ENCODE results near the gene PRKN. TPM values are rescaled to one million over a fixed set of nuclear protein-coding genes. Genes with fewer than 3 reads are reported as not detected.
"Not testable (repeated sequence)": the region's sequence is repeated elsewhere in the genome, so short reads cannot be mapped to it uniquely, and the experiment has no call there.

PRKN gene
- total and polyA plus RNA-seq, 2 experiments from 2014 or later: 1.2 to 2.3 TPM

- Histone ChIP-seq H3K4me1 (ENCODE audit: insufficient read depth) (no peaks in the 10 kb centered on the region), H3K4me3 (no peak overlapping the region), H3K36me3 (ENCODE audit: low read depth) (no peaks in the 10 kb centered on the region), H3K27me3 (replicated peaks; ENCODE audit: insufficient read depth) (no peaks in the 10 kb centered on the region), H3K27ac (no peak overlapping the region), H3K9me3 (ENCODE audit: low read depth) (no peaks in the 10 kb centered on the region), H4K20me1 (ENCODE audit: insufficient read depth) (no peaks in the 10 kb centered on the region), H2AFZ (no peak overlapping the region), H3K9me2 (ENCODE audit: insufficient read depth) (no peaks in the 10 kb centered on the region), H3F3A (ENCODE audit: insufficient read depth) (no peaks in the 10 kb centered on the region), H3K4me2 (ENCODE audit: unreplicated experiment) (no peak overlapping the region), H3K9ac (no peak overlapping the region), H3K79me2 (ENCODE audit: insufficient read depth) (no peaks in the 10 kb centered on the region)
- DNase-seq: no peak
- WGBS, 2 experiments (ENCODE audit: low coverage in 1 of 2, low lambda C conversion rate in 2 of 2, missing lambda C conversion rate in 2 of 2): 38 to 58% methylated on average over 1 of the region's 1 CpG
- TF ChIP-seq EZH2phosphoT487 (IDR thresholded peaks at IDR 0.05; ENCODE audit: insufficient read depth, low read depth) (no peak), EZH2 (IDR thresholded peaks at IDR 0.05; ENCODE audit: insufficient read depth, poor library complexity, severe bottlenecking) (no peak)
- in situ Hi-C loops (cut with MboI): no loop called here
Measured at GRCh38 chr6:161336479-161336878, 1391.1 kb downstream of the PRKN start.

- H2AFZ ChIP-seq: no peak overlapping the region
- no peaks in the 10 kb centered on the region for H3K36me3 ChIP-seq (ENCODE audit: low read depth)
- no peak for DNase-seq
- H3K9me2 ChIP-seq (ENCODE audit: insufficient read depth): no peaks in the 10 kb centered on the region
- H3K4me2 ChIP-seq (ENCODE audit: unreplicated experiment): no peak overlapping the region
- H3K27me3 ChIP-seq (replicated peaks; ENCODE audit: insufficient read depth): no peaks in the 10 kb centered on the region
- H3K9ac ChIP-seq: no peak overlapping the region
- H3K79me2 ChIP-seq (ENCODE audit: insufficient read depth): no peaks in the 10 kb centered on the region
- WGBS, 2 experiments (ENCODE audit: low coverage in 1 of 2, low lambda C conversion rate in 2 of 2, missing lambda C conversion rate in 2 of 2): 56 to 59% methylated on average over 8 of the region's 8 CpGs
- no peak overlapping the region for H3K27ac ChIP-seq
- H3K9me3 ChIP-seq (ENCODE audit: low read depth): no peaks in the 10 kb centered on the region
- TF ChIP-seq EZH2 (IDR thresholded peaks at IDR 0.05; ENCODE audit: insufficient read depth, poor library complexity, severe bottlenecking) (no peak), EZH2phosphoT487 (IDR thresholded peaks at IDR 0.05; ENCODE audit: insufficient read depth, low read depth) (no peak)
- H4K20me1 ChIP-seq (ENCODE audit: insufficient read depth): no peaks in the 10 kb centered on the region
- H3K4me1 ChIP-seq (ENCODE audit: insufficient read depth): no peaks in the 10 kb centered on the region
- no peaks in the 10 kb centered on the region for H3F3A ChIP-seq (ENCODE audit: insufficient read depth)
- H3K4me3 ChIP-seq: no peak overlapping the region
- in situ Hi-C loops (cut with MboI): no loop called here
Measured at GRCh38 chr6:161333410-161333809, 1394.2 kb downstream of the PRKN start.

DNA sequence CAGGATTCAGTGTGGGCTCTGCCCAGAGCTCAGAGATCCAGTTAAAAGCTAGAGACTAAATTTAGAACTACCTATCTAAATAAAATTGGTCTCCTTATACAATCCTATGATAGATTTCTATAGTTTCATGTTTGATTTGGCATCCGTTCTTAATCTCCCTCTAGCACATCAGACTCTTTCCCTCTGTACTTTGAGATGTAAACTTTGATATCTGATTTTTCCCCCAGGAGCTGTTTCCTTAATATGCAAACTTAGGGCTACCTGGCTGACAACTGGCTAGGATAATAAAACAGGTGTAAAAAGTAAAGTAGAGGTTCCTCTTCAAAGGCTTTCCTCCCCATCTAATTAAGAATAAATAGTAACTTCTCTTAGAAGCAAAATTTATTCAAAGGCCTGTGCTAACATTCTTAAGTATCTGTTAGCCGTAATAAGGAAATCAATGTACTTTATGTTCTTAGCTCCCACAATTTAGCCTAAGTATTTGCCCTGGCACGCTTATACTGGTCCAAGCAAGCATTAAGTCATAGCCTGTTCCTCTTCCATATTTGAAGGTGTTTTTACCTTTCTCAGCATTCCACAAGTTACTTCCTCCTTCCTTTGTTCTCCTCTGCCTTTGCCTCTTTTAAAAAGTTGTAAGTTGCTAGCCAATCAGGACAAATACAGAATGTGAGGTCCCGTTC is 1396.0 kb downstream of the PRKN start:
- in situ Hi-C loops (cut with MboI); H3K9me2 ChIP-seq (ENCODE audit: insufficient read depth); H3K27ac ChIP-seq; H3K79me2 ChIP-seq (ENCODE audit: insufficient read depth); H3K4me1 ChIP-seq (ENCODE audit: insufficient read depth); H4K20me1 ChIP-seq (ENCODE audit: insufficient read depth); H3K9me3 ChIP-seq (ENCODE audit: low read depth); DNase-seq; H3K9ac ChIP-seq; H2AFZ ChIP-seq; H3K27me3 ChIP-seq (replicated peaks; ENCODE audit: insufficient read depth); H3K4me3 ChIP-seq; H3K4me2 ChIP-seq (ENCODE audit: unreplicated experiment); H3F3A ChIP-seq (ENCODE audit: insufficient read depth); H3K36me3 ChIP-seq (ENCODE audit: low read depth): not testable (repeated sequence)
- WGBS, 2 experiments (ENCODE audit: low coverage in 1 of 2, low lambda C conversion rate in 2 of 2, missing lambda C conversion rate in 2 of 2): 69 to 73% methylated on average over 4 of the region's 4 CpGs

DNA sequence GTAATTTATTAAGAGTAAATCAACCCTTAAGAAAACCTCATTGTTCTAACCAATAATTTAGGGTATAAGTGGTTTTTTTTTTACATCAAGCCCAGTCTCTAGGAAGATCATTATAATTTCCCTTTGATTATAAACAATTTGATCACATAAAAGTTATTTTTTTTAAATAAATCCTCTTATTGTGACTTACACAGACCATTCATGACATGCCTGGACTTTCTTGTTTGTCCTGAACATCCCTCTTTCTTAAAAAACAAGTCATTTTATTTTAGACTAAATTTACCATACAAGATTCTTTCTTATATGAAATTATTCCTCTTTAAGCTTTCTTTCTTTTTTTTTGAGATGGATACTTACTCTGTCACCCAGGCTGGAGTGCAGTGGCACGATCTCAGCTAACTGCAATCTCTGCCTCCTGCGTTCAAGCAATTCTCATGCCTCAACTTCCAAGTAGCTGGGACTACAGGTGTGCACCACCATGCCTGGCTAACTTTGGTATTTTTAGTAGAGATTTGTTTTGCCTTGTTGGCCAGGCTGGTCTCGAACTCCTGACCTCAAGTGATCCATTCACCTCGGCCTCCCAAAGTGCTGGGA is 1400.1 kb downstream of the PRKN start:
- in situ Hi-C loops (cut with MboI): no loop called here
- H3K79me2 ChIP-seq (ENCODE audit: insufficient read depth): no peaks in the 10 kb centered on the region
- H3K9ac ChIP-seq: no peak overlapping the region
- H2AFZ ChIP-seq: no peak overlapping the region
- no peaks in the 10 kb centered on the region for H3K27me3 ChIP-seq (replicated peaks; ENCODE audit: insufficient read depth)
- H3K9me2 ChIP-seq (ENCODE audit: insufficient read depth): no peaks in the 10 kb centered on the region
- DNase-seq: no peak
- H3K27ac ChIP-seq: no peak overlapping the region
- H3K9me3 ChIP-seq (ENCODE audit: low read depth): no peaks in the 10 kb centered on the region
- no peaks in the 10 kb centered on the region for H3K36me3 ChIP-seq (ENCODE audit: low read depth)
- H3K4me1 ChIP-seq (ENCODE audit: insufficient read depth): no peaks in the 10 kb centered on the region
- no peaks in the 10 kb centered on the region for H4K20me1 ChIP-seq (ENCODE audit: insufficient read depth)
- TF ChIP-seq EZH2 (IDR thresholded peaks at IDR 0.05; ENCODE audit: insufficient read depth, poor library complexity, severe bottlenecking): no peak
- no peak for TF ChIP-seq EZH2phosphoT487 (IDR thresholded peaks at IDR 0.05; ENCODE audit: insufficient read depth, low read depth)
- H3K4me2 ChIP-seq (ENCODE audit: unreplicated experiment): no peak overlapping the region
- H3F3A ChIP-seq (ENCODE audit: insufficient read depth): no peaks in the 10 kb centered on the region
- WGBS, 2 experiments (ENCODE audit: low coverage in 1 of 2, low lambda C conversion rate in 2 of 2, missing lambda C conversion rate in 2 of 2): 42 to 51% methylated on average over 4 of the region's 4 CpGs
- no peak overlapping the region for H3K4me3 ChIP-seq
